HUES6 (cell line): ENCODE results near the gene DNAJC1.

Source experiments
- H3K27ac ChIP-seq: 2 replicates; pipeline ENCODE4 v1.7.0; 2013; ENCODE audit warnings: low read depth, mild to moderate bottlenecking, low read length, inconsistent platforms
- H3K27me3 ChIP-seq: 2 replicates; pipeline ENCODE4 v1.6.1; 2013; ENCODE audit warnings: low read length; ENCODE audit not compliant: control insufficient read depth, insufficient read depth
- H3K36me3 ChIP-seq: 2 replicates; pipeline ENCODE4 v1.6.1; 2013; ENCODE audit warnings: low read length; ENCODE audit not compliant: control insufficient read depth, insufficient read depth
- H3K4me1 ChIP-seq: 2 replicates; pipeline ENCODE4 v1.6.1; 2013; ENCODE audit warnings: low read length; ENCODE audit not compliant: control insufficient read depth, insufficient read depth
- H3K4me3 ChIP-seq: 2 replicates; pipeline ENCODE4 v1.5.1; 2013; ENCODE audit warnings: low read depth, low read length
- H3K9ac ChIP-seq: one replicate; pipeline ENCODE4 v1.6.1; 2013; ENCODE audit warnings: mild to moderate bottlenecking, low read length
- H3K9me3 ChIP-seq: 2 replicates; pipeline ENCODE4 v1.6.1; 2013; ENCODE audit warnings: low read depth, low read length; ENCODE audit not compliant: control insufficient read depth, insufficient read depth

Gene DNAJC1

GRCh38 chr10:21807180-21807579 lies 196.3 kb downstream of the DNAJC1 start:
- Histone ChIP-seq H3K4me1 (peaks cover 34% of the 10 kb centered on the region), H3K9ac (no peak overlapping the region), H3K4me3 (peak overlapping the region; percentile 15; the same call in 1 of the 2 replicates), H3K27ac (no peak overlapping the region), H3K36me3 (no peaks in the 10 kb centered on the region), H3K9me3 (no peaks in the 10 kb centered on the region), H3K27me3 (no peaks in the 10 kb centered on the region)

- Histone ChIP-seq H3K27ac (no peak overlapping the region), H3K4me1 (peaks cover 30% of the 10 kb centered on the region), H3K4me3 (no peak overlapping the region), H3K27me3 (no peaks in the 10 kb centered on the region), H3K9ac (no peak overlapping the region), H3K9me3 (no peaks in the 10 kb centered on the region), H3K36me3 (no peaks in the 10 kb centered on the region)
These were observed 200.2 kb downstream of the DNAJC1 start for GRCh38 chr10:21803374-21803773.

- Histone ChIP-seq H3K9ac (no peak overlapping the region), H3K4me3 (no peak overlapping the region), H3K4me1 (peaks cover 27% of the 10 kb centered on the region), H3K9me3 (no peaks in the 10 kb centered on the region), H3K36me3 (no peaks in the 10 kb centered on the region), H3K27ac (no peak overlapping the region), H3K27me3 (no peaks in the 10 kb centered on the region)
These were observed 201.9 kb downstream of the DNAJC1 start for GRCh38 chr10:21801609-21802008.

- peaks cover 13% of the 10 kb centered on the region; the same call in 1 of the 2 replicates for H3K4me1 ChIP-seq
- no peaks in the 10 kb centered on the region for H3K9me3 ChIP-seq
- no peak overlapping the region for H3K9ac ChIP-seq
- H3K27me3 ChIP-seq, result no peaks in the 10 kb centered on the region
- H3K36me3 ChIP-seq, result no peaks in the 10 kb centered on the region
- no peak overlapping the region for H3K27ac ChIP-seq
- H3K4me3 ChIP-seq, result no peak overlapping the region
These were observed 205.4 kb downstream of the DNAJC1 start for GRCh38 chr10:21797984-21798765.

GRCh38 chr10:21797533-21797932 lies 206.0 kb downstream of the DNAJC1 start:
- Histone ChIP-seq H3K4me3 (no peak overlapping the region), H3K9me3 (no peaks in the 10 kb centered on the region), H3K9ac (no peak overlapping the region), H3K27me3 (no peaks in the 10 kb centered on the region), H3K4me1 (peaks cover 10% of the 10 kb centered on the region; the same call in 1 of the 2 replicates), H3K36me3 (no peaks in the 10 kb centered on the region), H3K27ac (no peak overlapping the region)

- no peaks in the 10 kb centered on the region for H3K27me3 ChIP-seq
- no peak overlapping the region for H3K4me3 ChIP-seq
- H3K9me3 ChIP-seq, result no peaks in the 10 kb centered on the region
- H3K4me1 ChIP-seq, result no peaks in the 10 kb centered on the region
- no peak overlapping the region for H3K27ac ChIP-seq
- H3K36me3 ChIP-seq, result no peaks in the 10 kb centered on the region
- H3K9ac ChIP-seq, result no peak overlapping the region
These were observed 212.3 kb downstream of the DNAJC1 start for GRCh38 chr10:21791276-21791675.

- Histone ChIP-seq H3K27me3 (no peaks in the 10 kb centered on the region), H3K36me3 (0 out of 2 replicates have a peak, but pooled peaks cover 3% of the 10 kb centered on the region), H3K9ac (no peak overlapping the region), H3K4me3 (no peak overlapping the region), H3K9me3 (peaks cover 19% of the 10 kb centered on the region), H3K4me1 (no peaks in the 10 kb centered on the region), H3K27ac (no peak overlapping the region)
These were observed 226.6 kb downstream of the DNAJC1 start for GRCh38 chr10:21776883-21777282.

- no peaks in the 10 kb centered on the region for H3K27me3 ChIP-seq
- no peak overlapping the region for H3K4me3 ChIP-seq
- no peak overlapping the region for H3K27ac ChIP-seq
- peaks cover 11% of the 10 kb centered on the region; the same call in 1 of the 2 replicates for H3K9me3 ChIP-seq
- H3K36me3 ChIP-seq, result no peaks in the 10 kb centered on the region
- no peak overlapping the region for H3K9ac ChIP-seq
- no peaks in the 10 kb centered on the region for H3K4me1 ChIP-seq
These were observed 232.3 kb downstream of the DNAJC1 start for GRCh38 chr10:21771219-21771618.

GRCh38 chr10:21769041-21769440 lies 234.5 kb downstream of the DNAJC1 start:
- H3K27me3 ChIP-seq, result no peaks in the 10 kb centered on the region
- no peak overlapping the region for H3K9ac ChIP-seq
- H3K4me1 ChIP-seq, result no peaks in the 10 kb centered on the region
- H3K9me3 ChIP-seq, result peaks cover 11% of the 10 kb centered on the region; the same call in 1 of the 2 replicates
- H3K36me3 ChIP-seq, result no peaks in the 10 kb centered on the region
- H3K4me3 ChIP-seq, result no peak overlapping the region
- H3K27ac ChIP-seq, result no peak overlapping the region

GRCh38 chr10:21764466-21765189 lies 238.9 kb downstream of the DNAJC1 start:
- Histone ChIP-seq H3K9me3 (no peaks in the 10 kb centered on the region), H3K4me1 (no peaks in the 10 kb centered on the region), H3K4me3 (no peak overlapping the region), H3K27me3 (no peaks in the 10 kb centered on the region), H3K36me3 (no peaks in the 10 kb centered on the region), H3K27ac (no peak overlapping the region), H3K9ac (no peak overlapping the region)

GRCh38 chr10:21760332-21760731 lies 243.2 kb downstream of the DNAJC1 start:
- Histone ChIP-seq H3K4me3 (no peak overlapping the region), H3K9me3 (no peaks in the 10 kb centered on the region), H3K4me1 (peaks cover 36% of the 10 kb centered on the region), H3K27me3 (no peaks in the 10 kb centered on the region), H3K27ac (no peak overlapping the region), H3K9ac (no peak overlapping the region), H3K36me3 (no peaks in the 10 kb centered on the region)
